HepG2 (cell line): ENCODE measurements around the gene ATP9A. TPM values are rescaled to one million over a fixed set of nuclear protein-coding genes. Genes with fewer than 3 reads are reported as not detected.

Experiments used
- ATAC-seq: fragments of 200-7000 bp; cut with Tn5 transposase; 3 replicates; pipeline ENCODE4 v1.9.1; 2020; ENCODE audit warnings: mild to moderate bottlenecking, moderate library complexity
- BruUV-seq: library from RNA; stranded (reverse); fragments of 400-500 nt; replicated peaks from 2 replicates; lab custom pipeline; 2021; lab: Mats Ljungman, UMichigan
- CTCF ChIA-PET: fragments of 300-600 bp; formaldehyde crosslinking; extraction: SDS; loops from one replicate; lab custom pipeline; 2021; ENCODE audit warnings: low total read pairs, inconsistent platforms, low intra/inter-chr PET ratio; lab: Yijun Ruan, JAX
- POLR2A ChIA-PET: fragments of 350-600 bp; sonication (Branson Sonifier 250); formaldehyde crosslinking; loops from one replicate; lab custom pipeline; 2020; ENCODE audit warnings: antibody characterized with exemption, inconsistent platforms; lab: Yijun Ruan, JAX
- DNase-seq: peaks from one replicate; pipeline ENCODE4 v3.0.0-alpha.2; 2015; ENCODE audit warnings: low spot score
- FAIRE-seq: peaks from 3 replicates; lab custom pipeline; 2011; peaks lifted over from hg19 to GRCh38; lab: Jason Lieb, UNC
- H2AFZ ChIP-seq: one replicate; pipeline ENCODE4 v1.6.1; 2011; ENCODE audit warnings: low read length, inconsistent platforms
- H3K27ac ChIP-seq: fragments of 300-600 bp; 3 replicates; pipeline ENCODE4 v1.8.0; 2011; ENCODE audit warnings: mixed run types, mild to moderate bottlenecking, mixed read lengths, low read length, inconsistent platforms; ENCODE audit not compliant: insufficient read depth; ENCODE audit errors: extremely low read length
- H3K27me3 ChIP-seq, 2 experiments: fragments of 200-600 bp in 1 of 2; 2 replicates in 1 of 2; 3 replicates in 1 of 2; pipeline versions ENCODE4 v1.6.0 to v1.8.0; 2011; ENCODE audit warnings: low read length in 2 of 2, mild to moderate bottlenecking in 2 of 2, moderate library complexity in 2 of 2, inconsistent platforms in 1 of 2; ENCODE audit not compliant: insufficient read depth in 2 of 2, control insufficient read depth in 1 of 2
- H3K36me3 ChIP-seq, 2 experiments: fragments of 200-600 bp in 1 of 2; replicated peaks in 1 of 2; 2 replicates in 1 of 2; 3 replicates in 1 of 2; pipeline versions ENCODE4 v1.5.1 to v1.8.0; 2011; ENCODE audit warnings: low read length in 2 of 2, inconsistent platforms in 1 of 2; ENCODE audit not compliant: insufficient read depth in 2 of 2, control insufficient read depth in 1 of 2
- H3K4me1 ChIP-seq: 2 replicates; pipeline ENCODE4 v1.5.1; 2012; ENCODE audit warnings: low read length, inconsistent platforms; ENCODE audit not compliant: insufficient read depth
- H3K4me2 ChIP-seq: 2 replicates; pipeline ENCODE4 v1.6.0; 2011; ENCODE audit warnings: low read depth, low read length, inconsistent platforms
- H3K4me3 ChIP-seq, 3 experiments: fragments of 200-600 bp in 1 of 3; sonication (generic), shearing (Covaris generic) in 1 of 3; replicated peaks in 1 of 3; 2 replicates each; pipeline ENCODE4 v1.5.1; 2011 to 2016; ENCODE audit warnings: low read length in 3 of 3, inconsistent platforms in 2 of 3, low read depth in 2 of 3, mild to moderate bottlenecking in 2 of 3, control low read depth in 1 of 3, mixed read lengths in 1 of 3; ENCODE audit not compliant: insufficient read depth in 1 of 3
- H3K79me2 ChIP-seq: one replicate; pipeline ENCODE4 v1.6.1; 2011; ENCODE audit warnings: low read length, inconsistent platforms; ENCODE audit not compliant: insufficient read depth
- H3K9ac ChIP-seq: 2 replicates; pipeline ENCODE4 v1.6.0; 2011; ENCODE audit warnings: mild to moderate bottlenecking, low read depth, low read length, inconsistent platforms; ENCODE audit not compliant: insufficient read depth
- H3K9me3 ChIP-seq: 2 replicates; pipeline ENCODE4 v1.5.1; 2012; ENCODE audit warnings: mild to moderate bottlenecking, low read length
- H4K20me1 ChIP-seq: 2 replicates; pipeline ENCODE4 v1.6.0; 2011; ENCODE audit warnings: inconsistent platforms, mild to moderate bottlenecking, low read length, moderate library complexity; ENCODE audit not compliant: insufficient read depth
- ERF ChIP-seq: IDR thresholded peaks from 2 replicates; pipeline ENCODE4 v1.6.1; 2018; ENCODE audit warnings: missing biosample characterization, missing genetic modification reagents
- IKZF1 ChIP-seq: fragments of 450-650 bp; IDR thresholded peaks from 2 replicates; pipeline ENCODE4 v1.7.1; 2016
- KAT8 ChIP-seq: IDR thresholded peaks from 2 replicates; pipeline ENCODE4 v1.6.1; 2016; ENCODE audit warnings: missing genetic modification reagents, missing compliant biosample characterization
- NFYB ChIP-seq: sonication (generic); formaldehyde crosslinking; IDR thresholded peaks from 2 replicates; pipeline ENCODE4 v1.4.0; 2020; ENCODE audit warnings: missing genetic modification reagents
- PCBP2 ChIP-seq: fragments of 200-400 bp; formaldehyde crosslinking; optimal IDR thresholded peaks from 2 replicates; pipeline ENCODE3; 2018; ENCODE audit warnings: low read length, low read depth; ENCODE audit not compliant: poor library complexity, severe bottlenecking
- PHF5A ChIP-seq: IDR thresholded peaks from one replicate; pipeline ENCODE4 v1.6.1; 2018; ENCODE audit warnings: low read depth, missing genetic modification reagents; ENCODE audit not compliant: unreplicated experiment
- RCOR2 ChIP-seq: IDR thresholded peaks from 2 replicates; pipeline ENCODE4 v1.6.1; 2016; ENCODE audit warnings: missing biosample characterization, missing genetic modification reagents
- RFX5 ChIP-seq: IDR thresholded peaks from 2 replicates; pipeline ENCODE4 v1.6.1; 2011; ENCODE audit warnings: low read depth, low read length, improper control_type of control experiment
- SMAD1 ChIP-seq: sonication (generic); formaldehyde crosslinking; IDR thresholded peaks from 2 replicates; pipeline ENCODE4 v1.4.0; 2020; ENCODE audit warnings: missing genetic modification reagents, low read depth, mild to moderate bottlenecking, borderline replicate concordance
- ZGPAT ChIP-seq: IDR thresholded peaks from 2 replicates; pipeline ENCODE4 v1.6.1; 2016; ENCODE audit warnings: mild to moderate bottlenecking
- ZNF101 ChIP-seq: sonication (generic); formaldehyde crosslinking; IDR thresholded peaks from 2 replicates; pipeline ENCODE4 v1.4.0; 2020; ENCODE audit warnings: mild to moderate bottlenecking, low read depth, missing genetic modification reagents, borderline replicate concordance
- ZNF547 ChIP-seq: sonication (generic); formaldehyde crosslinking; IDR thresholded peaks from 2 replicates; pipeline ENCODE4 v1.5.1; 2020; ENCODE audit warnings: mild to moderate bottlenecking, missing genetic modification reagents
- WGBS: methylation state at CpG from one replicate; pipeline ENCODE4 v1.1.6; 2017; ENCODE audit warnings: low lambda C conversion rate; 5-methylcytosine and 5-hydroxymethylcytosine counted together
- in situ Hi-C: cut with HindIII; loops from 2 replicates; pipeline ENCODE4 v1.10.0; 2017; ENCODE audit warnings: low pct_unique_long_range_greater_than_20kb; ENCODE audit not compliant: extremely low pct_ligation_motif_present
- intact Hi-C: fragments of 100-400 bp; cut with micrococcal nuclease; formaldehyde crosslinking; loops from one replicate; pipeline ENCODE4 v1.10.0; 2022; ENCODE audit not compliant: unreplicated experiment
- polyA plus RNA-seq, 8 experiments: library from polyadenylated mRNA; depleted of rRNA in 3 of 8; stranded (reverse) in 7 of 8; unstranded in 1 of 8; fragments of >200 nt; fragmentation: Illumina TruSeq in 4 of 8; extraction: Trizol in 4 of 8; gene quantifications; 2 replicates each; pipeline versions ENCODE4 v1.2.1 to v1.2.3, GENCODE V29; 2011 to 2016; ENCODE audit warnings: low read depth in 4 of 8, missing spikeins in 1 of 8, mixed read lengths in 1 of 8; ENCODE audit not compliant: insufficient read depth in 1 of 8
- total RNA-seq, 5 experiments: library from RNA; depleted of rRNA; stranded (reverse); fragments of >200 nt; fragmentation: Illumina TruSeq; extraction: Trizol; gene quantifications; 2 replicates each; pipeline ENCODE4 v1.2.3, GENCODE V29; 2016; ENCODE audit warnings: low read depth in 1 of 5
- TF ChIP-seq, protein P1 (sequence below): sonication (generic); formaldehyde crosslinking; IDR thresholded peaks from 2 replicates; pipeline ENCODE4 v1.8.0; 2022; ENCODE audit warnings: missing genetic modification reagents, mild to moderate bottlenecking, moderate library complexity, borderline replicate concordance
- TF ChIP-seq, protein P2 (sequence below): sonication (generic); formaldehyde crosslinking; IDR thresholded peaks from 2 replicates; pipeline ENCODE4 v1.8.1; 2023; ENCODE audit warnings: missing genetic modification reagents, inconsistent platforms, borderline replicate concordance

Gene ATP9A
- total and polyA plus RNA-seq, 2 of the 13 experiments (the other 11 are each of a cell fraction or from before 2014, with no cell fraction given): 11.8 to 18.5 TPM

DNA sequence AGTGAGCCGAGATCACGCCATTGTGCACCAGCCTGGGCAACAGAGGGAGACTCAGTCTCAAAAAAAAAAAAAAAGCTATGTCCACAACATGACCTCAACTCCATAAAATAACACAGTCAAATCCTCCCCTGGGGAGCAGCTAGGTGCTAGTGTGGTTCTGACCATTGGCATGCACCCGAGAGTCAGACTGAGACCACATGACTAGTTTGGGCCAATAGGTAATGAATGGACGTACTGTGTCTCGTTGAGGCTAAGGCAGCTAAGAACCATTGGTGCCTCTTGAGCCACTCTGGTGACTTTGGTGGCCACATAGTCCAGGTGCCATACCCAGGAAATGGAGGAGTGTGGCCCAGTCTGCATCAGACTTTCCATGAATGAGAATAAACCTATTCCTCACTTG, 40.3 kb downstream of the ATP9A start:
- Histone ChIP-seq H3K4me2 (no peak overlapping the region), H4K20me1 (no peaks in the 10 kb centered on the region), H3K9me3 (no peaks in the 10 kb centered on the region), H2AFZ (no peak overlapping the region), H3K4me3 (no peak overlapping the region), H3K4me1 (peaks cover 45% of the 10 kb centered on the region), H3K79me2 (no peaks in the 10 kb centered on the region), H3K27ac (no peak overlapping the region), H3K36me3 (peaks cover 0 to 1% of the 10 kb centered on the region in 2 experiments; a peak in 2 of 5 replicates), H3K27me3 (no peaks in the 10 kb centered on the region), H3K9ac (no peak overlapping the region)
- no peak for TF ChIP-seq IKZF1
- no peak for TF ChIP-seq ZGPAT
- TF ChIP-seq NFYB (CRISPR knock-in tag): 0 out of 2 replicates have a peak, but pooled peaks have one; percentile 24
- ATAC-seq (no peak), FAIRE-seq (no peak), DNase-seq (no peak)
- 80% methylated on average over 5 of the region's 5 CpGs for WGBS
- CTCF ChIA-PET: no interaction called here
- BruUV-seq: no TSS peak
- POLR2A ChIA-PET: no interaction called here
- in situ Hi-C loops: no loop called here
- intact Hi-C loops: no loop called here

DNA sequence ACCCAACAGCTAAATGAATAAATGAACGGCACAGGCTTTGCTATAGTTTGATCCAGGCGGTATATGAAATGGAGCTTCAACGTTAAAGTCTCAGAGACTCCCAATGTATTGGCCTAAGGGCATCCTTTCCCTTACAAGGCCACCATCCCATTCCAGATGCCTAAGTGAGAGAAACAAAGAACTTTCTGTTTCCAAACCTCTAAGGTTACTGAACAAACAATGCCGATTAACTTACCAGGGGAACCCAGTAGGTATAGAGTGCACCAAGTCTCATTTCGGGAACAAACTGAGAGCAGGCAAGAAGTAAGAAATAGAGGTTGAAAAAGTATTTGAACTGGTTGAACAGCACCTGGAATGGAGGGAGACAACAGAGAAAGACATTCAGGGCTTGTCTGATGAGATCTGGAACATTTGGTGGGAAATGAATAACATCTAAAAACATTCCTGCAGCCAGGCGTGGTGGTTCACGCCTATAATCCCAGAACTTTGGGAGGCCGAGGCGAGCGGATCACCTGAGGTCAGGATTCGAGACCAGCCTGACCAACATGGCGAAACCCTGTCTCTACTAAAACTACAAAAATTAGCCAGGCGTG, 42.5 kb downstream of the ATP9A start:
- Histone ChIP-seq H3K4me1 (peaks cover 51% of the 10 kb centered on the region), H3K36me3 (peaks cover 0 to 1% of the 10 kb centered on the region in 2 experiments; a peak in 2 of 5 replicates), H2AFZ (no peak overlapping the region), H3K9ac (no peak overlapping the region), H3K4me3 (no peak overlapping the region), H3K79me2 (no peaks in the 10 kb centered on the region), H3K27me3 (no peaks in the 10 kb centered on the region), H3K9me3 (no peaks in the 10 kb centered on the region), H3K4me2 (peak overlapping the region; percentile 23), H4K20me1 (no peaks in the 10 kb centered on the region), H3K27ac (peak overlapping the region; percentile 10)
- in situ Hi-C loops: no loop called here
- intact Hi-C loops: loop anchor here (1.0 to 2.0 kb wide), 3 partner anchors 9 to 25 kb away; no protein-coding TSS in a partner anchor
- ChIA-PET POLR2A (no interaction called here), CTCF (interaction anchor here (1.0 kb wide), 1 partner anchor 24 kb away, joined by 3 read pairs; no protein-coding TSS in a partner anchor)
- ATAC-seq (peak; percentile 91), FAIRE-seq (peak; percentile 64), DNase-seq (peak; percentile 88)
- 72% methylated on average over 13 of the region's 13 CpGs for WGBS
- BruUV-seq: no TSS peak
- no peak for TF ChIP-seq RFX5
- 0 out of 2 replicates have a peak, but pooled peaks have one; percentile 17 for TF ChIP-seq KAT8
- TF ChIP-seq, protein P1, sequence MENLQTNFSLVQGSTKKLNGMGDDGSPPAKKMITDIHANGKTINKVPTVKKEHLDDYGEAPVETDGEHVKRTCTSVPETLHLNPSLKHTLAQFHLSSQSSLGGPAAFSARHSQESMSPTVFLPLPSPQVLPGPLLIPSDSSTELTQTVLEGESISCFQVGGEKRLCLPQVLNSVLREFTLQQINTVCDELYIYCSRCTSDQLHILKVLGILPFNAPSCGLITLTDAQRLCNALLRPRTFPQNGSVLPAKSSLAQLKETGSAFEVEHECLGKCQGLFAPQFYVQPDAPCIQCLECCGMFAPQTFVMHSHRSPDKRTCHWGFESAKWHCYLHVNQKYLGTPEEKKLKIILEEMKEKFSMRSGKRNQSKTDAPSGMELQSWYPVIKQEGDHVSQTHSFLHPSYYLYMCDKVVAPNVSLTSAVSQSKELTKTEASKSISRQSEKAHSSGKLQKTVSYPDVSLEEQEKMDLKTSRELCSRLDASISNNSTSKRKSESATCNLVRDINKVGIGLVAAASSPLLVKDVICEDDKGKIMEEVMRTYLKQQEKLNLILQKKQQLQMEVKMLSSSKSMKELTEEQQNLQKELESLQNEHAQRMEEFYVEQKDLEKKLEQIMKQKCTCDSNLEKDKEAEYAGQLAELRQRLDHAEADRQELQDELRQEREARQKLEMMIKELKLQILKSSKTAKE (CRISPR knock-in tag): no peak
- no peak for TF ChIP-seq PHF5A
- no peak for TF ChIP-seq ZNF547 (CRISPR knock-in tag)
- no peak for TF ChIP-seq ZNF101
- TF ChIP-seq, protein P2, sequence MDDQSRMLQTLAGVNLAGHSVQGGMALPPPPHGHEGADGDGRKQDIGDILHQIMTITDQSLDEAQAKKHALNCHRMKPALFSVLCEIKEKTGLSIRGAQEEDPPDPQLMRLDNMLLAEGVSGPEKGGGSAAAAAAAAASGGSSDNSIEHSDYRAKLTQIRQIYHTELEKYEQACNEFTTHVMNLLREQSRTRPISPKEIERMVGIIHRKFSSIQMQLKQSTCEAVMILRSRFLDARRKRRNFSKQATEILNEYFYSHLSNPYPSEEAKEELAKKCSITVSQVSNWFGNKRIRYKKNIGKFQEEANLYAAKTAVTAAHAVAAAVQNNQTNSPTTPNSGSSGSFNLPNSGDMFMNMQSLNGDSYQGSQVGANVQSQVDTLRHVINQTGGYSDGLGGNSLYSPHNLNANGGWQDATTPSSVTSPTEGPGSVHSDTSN: no peak
- TF ChIP-seq SMAD1 (CRISPR knock-in tag): no peak
- 0 out of 2 replicates have a peak, but pooled peaks have one; percentile 24 for TF ChIP-seq ERF (CRISPR knock-in tag)
- TF ChIP-seq RCOR2 (CRISPR knock-in tag): no peak
- no peak for TF ChIP-seq PCBP2
